Measurements from ENCODE around the gene ZNF217.
"Not testable (repeated sequence)": the region's sequence is repeated elsewhere in the genome, so short reads cannot be mapped to it uniquely, and the experiment has no call there.

GRCh38 chr20:53591941-53592441 is 1.6 kb downstream of the ZNF217 start:
- TF ChIP-seq CTCF (IDR thresholded peaks at IDR 0.05); EZH2 (IDR thresholded peaks at IDR 0.05; ENCODE audit: borderline replicate concordance, insufficient read depth, low read depth, low read length, poor library complexity, severe bottlenecking): not testable (repeated sequence)

All from B cell (primary cell).